H1 (cell line): ENCODE results near the gene PBX1. TPM values are rescaled to one million over a fixed set of nuclear protein-coding genes. Genes with fewer than 3 reads are reported as not detected.

ENCODE experiments used
- CBX8 ChIP-seq: fragments of 300-800, 300-1000 bp; sonication (generic); IDR thresholded peaks from 2 replicates; pipeline ENCODE4 v1.7.1; 2016; ENCODE audit warnings: low read depth, low read length, borderline replicate concordance
- polyA plus RNA-seq, 7 experiments: library from polyadenylated mRNA; depleted of rRNA in 3 of 7; stranded (reverse) in 5 of 7; unstranded in 2 of 7; fragments of >200 nt in 5 of 7; fragments of 200-250 nt in 2 of 7; gene quantifications; 1 replicate in 5 of 7; 2 replicates in 1 of 7; 4 replicates in 1 of 7; pipeline versions ENCODE4 v1.2.1 to v1.2.3, GENCODE V29; 2011 to 2013; ENCODE audit warnings: missing spikeins in 2 of 7, mixed read lengths in 2 of 7
- total RNA-seq: library from RNA; stranded (reverse); fragmentation: NEBNext Ultra II Directional; extraction: Animal tissue kit (Norgen Biotek cat#: 25700); gene quantifications from 2 replicates; pipeline ENCODE4 v1.2.1, GENCODE V29; 2021

PBX1 gene
- total and polyA plus RNA-seq, 2 of the 8 experiments (the other 6 are each of a cell fraction or from before 2014, with no cell fraction given) = 87.4 to 124 TPM

GRCh38 chr1:164857439-164857838 lies 298.5 kb downstream of the PBX1 start (continued):
- no peak for TF ChIP-seq CBX8
